GM04504 (cell line): Measurements from ENCODE around the gene AFF2.
A peak's percentile ranks its signal among the peaks of the same experiment; 100 is the strongest.
"Not testable (repeated sequence)": the region's sequence is repeated elsewhere in the genome, so short reads cannot be mapped to it uniquely, and the experiment has no call there.

Experiments
- DNase-seq: peaks from one replicate; pipeline ENCODE4 v3.0.0-alpha.2; 2012; ENCODE audit warnings: low read depth

The AFF2 gene

DNA sequence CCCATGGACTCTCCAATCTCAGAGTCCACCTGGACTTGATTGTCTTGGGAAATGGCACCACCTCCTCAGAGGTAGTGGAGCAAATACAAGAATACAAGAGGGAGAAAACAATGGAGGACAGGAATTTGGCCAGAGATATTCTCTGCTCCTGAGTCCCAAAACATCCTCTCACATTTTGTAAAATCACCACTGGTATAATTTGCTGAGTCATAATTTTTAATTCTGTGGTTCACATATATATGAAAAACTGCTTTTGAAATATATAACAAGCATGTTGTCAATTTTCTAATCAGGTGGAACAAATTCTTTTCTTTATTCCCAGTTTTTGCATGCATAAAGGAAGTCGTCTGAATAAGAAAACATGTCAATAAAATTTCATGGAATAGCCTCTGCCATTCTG lies 356.1 kb downstream of the AFF2 start:
- DNase-seq, result no peak

- DNase-seq, result no peak
Observed at GRCh38 chrX:148865277-148866210, 365.1 kb downstream of the AFF2 start.

GRCh38 chrX:148867596-148867995 lies 367.2 kb downstream of the AFF2 start:
- DNase-seq, result no peak

GRCh38 chrX:148871422-148872160 lies 371.2 kb downstream of the AFF2 start:
- DNase-seq, result peak; percentile 72

GRCh38 chrX:148872161-148872535 lies 371.7 kb downstream of the AFF2 start:
- no peak for DNase-seq

GRCh38 chrX:148872881-148873280 lies 372.5 kb downstream of the AFF2 start:
- no peak for DNase-seq

DNA sequence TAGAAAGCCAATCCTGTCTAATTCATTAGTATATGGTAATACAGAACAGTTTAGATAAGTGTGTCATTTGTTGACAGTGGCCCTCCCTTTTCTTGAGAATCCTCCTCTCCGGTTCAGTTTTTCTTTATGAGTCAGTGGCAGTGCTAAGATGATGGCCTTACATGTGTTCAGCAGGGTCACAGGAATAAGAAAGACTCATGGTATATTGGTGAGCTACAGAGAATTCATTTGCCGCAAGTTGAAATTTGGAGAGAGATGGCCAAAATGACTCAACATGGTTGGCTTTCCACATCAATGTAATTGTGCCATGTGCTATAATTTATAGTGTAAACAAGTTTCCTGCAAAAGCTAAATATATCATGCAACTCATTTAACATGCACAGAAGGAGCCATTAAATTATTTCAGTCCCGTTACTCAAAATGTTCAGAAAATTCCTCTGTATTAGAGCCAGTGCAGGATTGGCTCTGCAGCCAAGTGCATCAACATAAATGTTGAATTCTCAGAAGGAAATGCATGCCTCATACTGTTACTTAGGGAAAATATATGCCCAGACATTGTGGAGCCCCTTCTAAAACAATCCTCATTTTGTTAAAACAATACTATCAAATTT lies 374.3 kb downstream of the AFF2 start:
- DNase-seq, result peak; percentile 59

DNA sequence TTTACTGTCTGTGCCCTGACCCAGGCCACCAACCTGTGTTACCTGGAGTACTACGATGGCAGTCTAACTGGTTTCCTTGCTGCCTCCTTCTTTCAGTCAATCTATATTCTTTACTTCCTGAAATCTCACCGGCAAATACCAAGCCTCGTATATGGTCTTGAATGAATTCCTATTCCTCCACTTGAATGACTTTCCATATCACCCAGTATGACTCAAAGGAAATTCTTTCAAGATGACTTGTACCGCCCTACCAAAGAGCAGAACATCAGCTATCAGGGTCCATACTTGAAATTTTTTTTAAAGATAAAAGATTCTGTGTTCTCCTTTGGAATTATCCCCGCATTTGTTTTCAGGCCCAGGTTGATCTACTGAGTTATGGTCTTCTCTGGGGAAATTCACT lies 378.0 kb downstream of the AFF2 start:
- DNase-seq, result no peak

GRCh38 chrX:148885203-148885602 lies 384.8 kb downstream of the AFF2 start:
- DNase-seq, result no peak

- DNase-seq, result no peak
Observed at GRCh38 chrX:148893395-148893794, 393.0 kb downstream of the AFF2 start.

GRCh38 chrX:148902581-148902980 lies 402.2 kb downstream of the AFF2 start:
- DNase-seq, result no peak

DNA sequence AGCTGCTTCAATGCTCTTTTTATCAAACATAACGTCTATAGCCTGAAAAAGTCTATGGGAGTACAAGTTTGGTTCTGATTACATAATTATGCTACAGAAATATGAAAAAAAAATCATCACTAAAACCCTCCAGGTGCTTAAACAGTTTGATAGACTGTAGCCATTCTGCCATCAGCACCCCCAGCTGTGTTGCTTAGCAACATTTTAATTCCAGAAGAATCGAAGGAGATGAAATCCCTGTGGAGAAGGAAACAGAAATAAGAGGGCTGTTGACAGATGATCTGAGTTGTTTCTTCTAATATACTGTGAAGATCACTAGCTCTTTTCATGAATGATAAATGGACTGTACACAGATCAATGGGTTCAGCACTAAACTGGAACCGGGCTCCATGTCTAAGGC lies 402.8 kb downstream of the AFF2 start:
- DNase-seq, result no peak

DNA sequence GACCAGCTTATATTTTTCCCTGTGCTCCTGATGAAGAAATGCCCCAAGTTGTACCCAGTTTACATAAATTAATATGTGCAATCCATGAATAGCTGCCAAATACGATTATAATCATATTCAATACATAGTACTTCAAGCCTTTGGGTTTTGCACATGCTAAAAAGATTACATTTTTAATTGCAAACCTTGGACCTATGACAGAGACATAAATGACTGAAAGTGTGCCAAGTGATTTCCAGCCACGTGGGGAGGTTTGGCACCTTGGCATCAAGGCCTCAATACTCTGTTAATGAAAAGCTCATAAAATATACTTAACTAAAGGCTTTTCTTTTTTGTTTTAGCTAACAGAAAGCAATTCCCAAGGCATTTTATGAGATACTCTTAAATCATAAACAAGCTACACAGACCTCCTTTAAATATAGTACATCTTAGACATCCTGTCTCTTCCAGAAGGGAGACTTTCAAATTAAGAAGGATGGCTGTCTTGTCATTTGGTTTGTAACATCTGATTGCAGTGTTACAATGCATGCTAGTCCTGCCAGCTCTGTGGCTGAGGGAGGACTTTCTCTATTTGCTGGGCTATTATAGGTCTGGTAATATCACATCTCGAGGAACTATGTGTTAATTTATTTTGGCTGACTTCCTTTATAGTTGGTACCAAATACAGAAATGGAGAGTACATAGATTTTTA lies 404.1 kb downstream of the AFF2 start:
- DNase-seq, result no peak

- DNase-seq, result no peak
Observed at GRCh38 chrX:148905400-148905799, 405.0 kb downstream of the AFF2 start.

GRCh38 chrX:148906628-148907027 lies 406.2 kb downstream of the AFF2 start:
- not testable (repeated sequence) for DNase-seq

DNA sequence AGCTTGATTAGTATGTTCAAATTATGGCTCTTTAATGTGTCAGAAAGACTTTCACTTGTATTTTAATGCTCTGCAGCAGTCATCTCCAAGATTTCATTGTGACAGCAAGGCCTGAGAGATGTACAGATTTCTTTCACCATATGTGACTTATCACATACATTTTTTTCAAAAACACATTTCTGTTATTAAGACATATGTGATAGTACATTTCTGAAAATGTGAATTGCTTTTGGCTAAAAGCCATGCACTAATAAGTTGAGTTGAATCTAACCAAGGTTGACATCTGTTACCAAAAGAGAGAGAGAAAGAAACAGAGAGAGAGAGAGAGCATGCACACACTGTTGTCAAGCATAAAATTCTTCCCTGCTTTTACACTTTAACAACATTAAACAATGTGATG lies 409.3 kb downstream of the AFF2 start:
- no peak for DNase-seq

DNA sequence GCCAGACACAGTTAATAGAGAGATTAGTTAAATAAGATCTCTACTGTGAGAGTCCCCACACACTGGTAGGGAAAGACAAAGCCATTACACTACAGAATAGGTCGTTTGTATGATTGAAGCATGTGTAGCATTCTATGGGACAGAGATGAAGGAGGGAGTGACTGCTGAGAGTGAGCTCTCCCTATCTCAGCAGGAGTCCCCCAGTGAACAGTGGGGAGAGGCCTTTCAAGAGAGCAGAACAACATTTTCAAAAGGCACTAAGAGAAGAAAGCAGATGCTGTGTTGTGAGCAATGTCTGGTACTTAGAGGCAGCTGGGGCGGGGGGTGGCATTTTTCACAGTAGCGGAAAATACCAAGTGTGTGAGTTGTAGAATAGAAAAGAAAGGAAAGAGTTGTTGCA lies 413.6 kb downstream of the AFF2 start:
- no peak for DNase-seq

DNA sequence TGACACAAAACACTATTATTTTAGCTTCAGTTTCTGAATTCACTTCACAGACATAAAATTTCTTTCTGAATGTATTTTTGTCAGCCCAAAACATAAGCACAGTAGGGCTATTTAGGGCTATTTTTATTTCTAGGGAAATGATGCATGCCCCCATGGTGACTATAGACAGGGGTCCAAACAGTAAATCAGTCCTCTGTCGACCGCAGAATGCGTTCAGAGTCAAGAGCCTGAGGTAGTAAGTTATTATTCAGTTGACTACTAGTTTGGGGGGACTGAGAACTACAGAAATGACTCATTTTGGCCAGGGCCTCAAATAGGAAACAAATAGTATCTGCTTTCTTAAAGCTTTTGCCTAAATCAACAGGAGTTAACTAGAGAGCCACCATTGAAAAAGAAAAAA lies 414.4 kb downstream of the AFF2 start:
- no peak for DNase-seq

GRCh38 chrX:148915474-148915873 lies 415.1 kb downstream of the AFF2 start:
- DNase-seq, result no peak

DNA sequence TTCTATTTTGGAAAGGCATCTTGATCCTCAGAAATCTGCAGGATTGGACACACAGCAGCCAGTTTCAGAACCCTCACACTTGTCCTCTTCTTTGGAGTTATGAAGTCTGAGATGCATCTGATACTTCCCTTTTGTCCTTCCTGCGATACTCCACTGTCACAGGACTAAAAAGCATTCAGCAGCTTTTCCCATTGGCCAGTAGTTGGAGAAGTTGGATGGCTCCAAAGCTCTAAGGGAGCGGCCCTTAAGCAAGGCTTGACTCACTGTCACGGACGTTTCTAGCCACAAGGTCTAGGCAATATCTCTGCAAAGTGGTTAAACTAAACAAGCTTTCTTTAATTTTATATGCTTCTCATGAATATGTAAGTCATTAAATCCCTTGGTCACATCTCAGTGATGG lies 417.0 kb downstream of the AFF2 start:
- DNase-seq, result no peak

DNA sequence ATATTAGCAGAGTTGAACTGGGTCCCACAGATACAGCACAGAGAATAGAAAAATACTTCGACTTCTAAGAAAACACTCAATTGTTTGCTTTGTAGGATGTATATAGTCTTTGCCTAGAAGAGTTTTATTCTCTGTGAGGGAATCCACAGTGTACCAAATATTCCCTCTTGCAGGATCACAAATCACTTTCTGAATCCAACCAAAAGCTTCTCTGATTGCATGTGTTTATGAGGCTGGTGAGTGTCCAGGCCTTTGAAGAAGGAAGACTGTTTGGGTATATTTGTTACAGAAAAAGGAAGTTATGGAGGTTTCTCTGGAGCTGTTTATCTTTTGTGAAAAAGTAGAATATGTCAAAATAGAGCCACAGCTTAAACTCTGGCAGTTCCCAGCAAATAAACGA lies 423.2 kb downstream of the AFF2 start:
- DNase-seq, result no peak

GRCh38 chrX:148926371-148926770 lies 426.0 kb downstream of the AFF2 start:
- no peak for DNase-seq
